MM.1S (cell line): ENCODE results near the gene BCAP29.

ENCODE experiments used
- DNase-seq: peaks from one replicate; pipeline ENCODE4 v3.0.0-alpha.2; 2015
- H2AFZ ChIP-seq: fragments of 300-600 bp; sonication (generic); 2 replicates; pipeline ENCODE4 v1.6.0; 2016; ENCODE audit warnings: antibody characterized with exemption, low read length
- H3F3A ChIP-seq: fragments of 300-600 bp; sonication (generic); 2 replicates; pipeline ENCODE4 v1.6.1; 2016; ENCODE audit warnings: mild to moderate bottlenecking, antibody characterized with exemption, low read length, moderate library complexity, mixed read lengths; ENCODE audit not compliant: insufficient read depth
- H3K27ac ChIP-seq: fragments of 300-600 bp; sonication (generic); 2 replicates; pipeline ENCODE4 v1.5.1; 2016; ENCODE audit warnings: mild to moderate bottlenecking, low read length
- H3K27me3 ChIP-seq: fragments of 300-600 bp; sonication (generic); replicated peaks from 2 replicates; pipeline ENCODE4 v1.6.0; 2016; ENCODE audit warnings: low read length; ENCODE audit not compliant: insufficient read depth
- H3K36me3 ChIP-seq: fragments of 300-600 bp; sonication (generic); replicated peaks from 2 replicates; pipeline ENCODE4 v1.6.1; 2016; ENCODE audit warnings: mild to moderate bottlenecking, low read length, mixed read lengths; ENCODE audit not compliant: insufficient read depth
- H3K4me1 ChIP-seq: fragments of 300-600 bp; sonication (generic); 2 replicates; pipeline ENCODE4 v1.6.1; 2016; ENCODE audit warnings: low read length, mixed read lengths
- H3K4me2 ChIP-seq: fragments of 300-600 bp; sonication (generic); 2 replicates; pipeline ENCODE4 v1.6.0; 2016; ENCODE audit warnings: low read depth, low read length
- H3K4me3 ChIP-seq: fragments of 300-600 bp; sonication (generic); 2 replicates; pipeline ENCODE4 v1.5.1; 2016; ENCODE audit warnings: low read length, mixed read lengths
- H3K79me2 ChIP-seq: fragments of 300-600 bp; sonication (generic); 2 replicates; pipeline ENCODE4 v1.6.1; 2016; ENCODE audit warnings: mixed run types, low read length, mixed read lengths
- H3K9ac ChIP-seq: fragments of 300-600 bp; sonication (generic); 2 replicates; pipeline ENCODE4 v1.6.1; 2016; ENCODE audit warnings: low read length, mixed read lengths
- H3K9me2 ChIP-seq: fragments of 300-600 bp; sonication (generic); replicated peaks from 2 replicates; pipeline ENCODE4 v1.6.1; 2016; ENCODE audit warnings: mild to moderate bottlenecking, low read length, mixed read lengths; ENCODE audit not compliant: insufficient read depth
- H3K9me3 ChIP-seq: fragments of 300-600 bp; sonication (generic); replicated peaks from 2 replicates; pipeline ENCODE4 v1.6.1; 2016; ENCODE audit warnings: mild to moderate bottlenecking, low read length, mixed read lengths; ENCODE audit not compliant: insufficient read depth
- H4K20me1 ChIP-seq: fragments of 300-600 bp; sonication (generic); 2 replicates; pipeline ENCODE4 v1.6.1; 2016; ENCODE audit warnings: mild to moderate bottlenecking, low read length, moderate library complexity, mixed read lengths; ENCODE audit not compliant: insufficient read depth
- CTCF ChIP-seq: fragments of 300-600 bp; sonication (generic); IDR thresholded peaks from 2 replicates; pipeline ENCODE4 v1.5.1; 2016; ENCODE audit warnings: antibody characterized with exemption, low read length, mixed read lengths
- EZH2 ChIP-seq: fragments of 300-600 bp; sonication (generic); optimal IDR thresholded peaks from 2 replicates; pipeline ENCODE3; 2017; ENCODE audit warnings: low read depth, mild to moderate bottlenecking, antibody characterized with exemption, low read length, mixed read lengths
- EZH2phosphoT487 ChIP-seq: fragments of 300-600 bp; sonication (generic); IDR thresholded peaks from 2 replicates; pipeline ENCODE4 v1.6.1; 2018; ENCODE audit warnings: antibody characterized with exemption, low read length

BCAP29 gene

GRCh38 chr7:107588529-107589130 is 8.6 kb downstream of the BCAP29 start:
- Histone ChIP-seq H3K79me2 (no peaks in the 10 kb centered on the region), H3F3A (no peaks in the 10 kb centered on the region), H3K27ac (no peak overlapping the region), H3K9me3 (no peaks in the 10 kb centered on the region), H3K9me2 (no peaks in the 10 kb centered on the region), H3K4me2 (no peak overlapping the region), H2AFZ (no peak overlapping the region), H3K9ac (no peak overlapping the region), H3K4me1 (no peaks in the 10 kb centered on the region), H3K36me3 (no peaks in the 10 kb centered on the region), H3K4me3 (no peak overlapping the region), H4K20me1 (no peaks in the 10 kb centered on the region), H3K27me3 (no peaks in the 10 kb centered on the region)
- TF ChIP-seq CTCF (no peak), EZH2phosphoT487 (no peak), EZH2 (no peak)
- no peak for DNase-seq

- no peak for TF ChIP-seq CTCF
- TF ChIP-seq EZH2 = no peak
- no peak for DNase-seq
- Histone ChIP-seq H3K9ac (no peak overlapping the region), H3K4me3 (no peak overlapping the region), H3F3A (no peaks in the 10 kb centered on the region), H3K9me2 (no peaks in the 10 kb centered on the region), H3K9me3 (no peaks in the 10 kb centered on the region), H2AFZ (no peak overlapping the region), H3K36me3 (no peaks in the 10 kb centered on the region), H4K20me1 (no peaks in the 10 kb centered on the region), H3K79me2 (no peaks in the 10 kb centered on the region), H3K4me1 (no peaks in the 10 kb centered on the region), H3K4me2 (no peak overlapping the region), H3K27me3 (no peaks in the 10 kb centered on the region), H3K27ac (no peak overlapping the region)
Measured at GRCh38 chr7:107591421-107591820, 11.4 kb downstream of the BCAP29 start.

- no peak for DNase-seq
- no peak overlapping the region for H2AFZ ChIP-seq
- no peaks in the 10 kb centered on the region for H3K9me2 ChIP-seq
- H3F3A ChIP-seq = no peaks in the 10 kb centered on the region
- no peak overlapping the region for H3K27ac ChIP-seq
- no peak overlapping the region for H3K9ac ChIP-seq
- TF ChIP-seq CTCF = no peak
- TF ChIP-seq EZH2 = no peak
- TF ChIP-seq EZH2phosphoT487 = no peak
- H3K4me1 ChIP-seq = no peaks in the 10 kb centered on the region
- H3K9me3 ChIP-seq = no peaks in the 10 kb centered on the region
- H3K4me3 ChIP-seq = no peak overlapping the region
- H4K20me1 ChIP-seq = no peaks in the 10 kb centered on the region
- H3K27me3 ChIP-seq = no peaks in the 10 kb centered on the region
- no peak overlapping the region for H3K4me2 ChIP-seq
- H3K36me3 ChIP-seq = no peaks in the 10 kb centered on the region
- no peaks in the 10 kb centered on the region for H3K79me2 ChIP-seq
Measured at GRCh38 chr7:107592361-107593024, 12.4 kb downstream of the BCAP29 start.
